C1 segment of cervical spinal cord (tissue), 14 donors: Measurements from ENCODE around the gene GALNT3.

ENCODE experiments used
- DNase-seq, 14 donors: peaks; one replicate each; lab custom pipeline; 2025; lab: John Stamatoyannopoulos, UW

Gene GALNT3

GRCh38 chr2:165793779-165794535, at the start of gene GALNT3:
Gene GALNT3, minus strand, starts transcription at chr2:165794247. Its CDS starts 23,547 bp downstream, at chr2:165770700.
- peak in 5 of 14 donors; percentile 7 to 51 (median 22) for DNase-seq

GRCh38 chr2:165843351-165843750, 49.3 kb upstream of the GALNT3 start:
- DNase-seq = no peak

GRCh38 chr2:165840333-165840958, 46.4 kb upstream of the GALNT3 start:
- no peak for DNase-seq

- DNase-seq = no peak
These were observed 45.6 kb upstream of the GALNT3 start for GRCh38 chr2:165839610-165840009.

- DNase-seq = no peak
These were observed 43.1 kb upstream of the GALNT3 start for GRCh38 chr2:165837122-165837521.

GRCh38 chr2:165835363-165835762, 41.3 kb upstream of the GALNT3 start:
- no peak for DNase-seq

GRCh38 chr2:165833156-165833555, 39.1 kb upstream of the GALNT3 start:
- DNase-seq = no peak

GRCh38 chr2:165827921-165828276, 33.9 kb upstream of the GALNT3 start:
- no peak for DNase-seq

GRCh38 chr2:165827016-165827920, 33.2 kb upstream of the GALNT3 start:
- DNase-seq = no peak

- DNase-seq = no peak
These were observed 31.0 kb upstream of the GALNT3 start for GRCh38 chr2:165825041-165825440.

GRCh38 chr2:165820296-165820695, 26.2 kb upstream of the GALNT3 start:
- DNase-seq = no peak

- DNase-seq = no peak
These were observed 24.9 kb upstream of the GALNT3 start for GRCh38 chr2:165818920-165819319.

- no peak for DNase-seq
These were observed 21.5 kb upstream of the GALNT3 start for GRCh38 chr2:165815299-165816141.

- no peak for DNase-seq
These were observed 20.4 kb upstream of the GALNT3 start for GRCh38 chr2:165814473-165814872.

- DNase-seq = no peak
These were observed 17.7 kb upstream of the GALNT3 start for GRCh38 chr2:165811592-165812370.

GRCh38 chr2:165810418-165810817, 16.4 kb upstream of the GALNT3 start:
- no peak for DNase-seq

GRCh38 chr2:165804719-165805118, 10.7 kb upstream of the GALNT3 start:
- DNase-seq = no peak

- DNase-seq = no peak
These were observed 9.2 kb upstream of the GALNT3 start for GRCh38 chr2:165803123-165803760.

GRCh38 chr2:165801176-165801575, 7.1 kb upstream of the GALNT3 start:
- no peak for DNase-seq
